Neural crest cell (in vitro differentiated cells): Measurements from ENCODE around the gene COL6A1. TPM values are rescaled to one million over a fixed set of nuclear protein-coding genes. Genes with fewer than 3 reads are reported as not detected.

ENCODE experiments used
- DNase-seq: peaks from one replicate; pipeline ENCODE4 v3.0.0; 2021; ENCODE audit warnings: low read depth, mixed read lengths, low spot score
- H3K27ac Mint-ChIP-seq: one replicate; pipeline ENCODE4 v1.8.0; 2021; ENCODE audit warnings: mild to moderate bottlenecking, mixed read lengths; ENCODE audit not compliant: unreplicated experiment
- H3K27me3 Mint-ChIP-seq: 2 replicates; pipeline ENCODE4 v1.8.0; 2021; ENCODE audit warnings: low read depth, mild to moderate bottlenecking, mixed read lengths
- H3K36me3 Mint-ChIP-seq: 2 replicates; pipeline ENCODE4 v1.8.0; 2021; ENCODE audit warnings: low read depth, mild to moderate bottlenecking, mixed read lengths
- H3K4me1 Mint-ChIP-seq: 2 replicates; pipeline ENCODE4 v1.8.0; 2021; ENCODE audit warnings: mixed read lengths
- H3K4me3 Mint-ChIP-seq: one replicate; pipeline ENCODE4 v1.8.0; 2021; ENCODE audit warnings: mild to moderate bottlenecking, mixed read lengths
- H3K9me3 Mint-ChIP-seq: 2 replicates; pipeline ENCODE4 v1.8.0; 2021; ENCODE audit warnings: mixed read lengths
- CTCF ChIP-seq: fragments of 200-600 bp; sonication (generic); conservative IDR thresholded peaks from 2 replicates; pipeline ENCODE4 v1.5.0; 2021; ENCODE audit warnings: antibody characterized with exemption, mild to moderate bottlenecking
- total RNA-seq: library from RNA; stranded (reverse); gene quantifications from 2 replicates; pipeline ENCODE4 v1.2.1, GENCODE V29; 2021

The COL6A1 gene
- total RNA-seq, 1 donor from 2014 or later = 120 TPM

DNA sequence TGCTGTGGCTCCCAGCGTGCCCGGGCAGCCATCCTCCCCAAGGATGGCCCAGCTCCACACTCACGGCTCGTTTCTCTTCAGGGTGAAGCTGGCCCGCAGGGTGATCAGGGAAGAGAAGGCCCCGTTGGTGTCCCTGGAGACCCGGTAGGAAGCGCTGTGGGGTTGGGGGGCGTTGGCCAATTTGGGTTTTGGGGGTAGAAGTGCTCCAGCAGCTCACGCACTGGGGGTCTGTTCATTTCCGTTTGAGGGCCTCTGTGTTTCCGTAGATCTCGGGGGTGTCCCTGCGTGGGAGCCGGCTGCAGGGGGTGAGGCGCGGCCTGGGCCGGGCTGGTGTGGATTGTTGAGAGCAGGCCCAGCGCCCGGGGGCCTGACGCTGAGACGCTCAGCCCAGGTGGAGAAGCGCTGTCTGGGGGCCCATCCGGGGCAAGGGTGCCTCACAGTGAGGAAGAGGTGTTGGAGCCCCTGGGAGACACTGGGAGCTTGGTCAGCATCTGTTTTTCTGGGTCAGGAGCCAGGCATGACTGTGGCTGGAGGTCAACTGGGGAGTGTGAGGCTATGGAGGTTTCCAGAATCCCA lies 12.6 kb downstream of the COL6A1 start:
- Mint-ChIP-seq H3K27ac (no peak overlapping the region), H3K36me3 (no peaks in the 10 kb centered on the region), H3K4me1 (no peaks in the 10 kb centered on the region), H3K27me3 (no peaks in the 10 kb centered on the region), H3K9me3 (no peaks in the 10 kb centered on the region), H3K4me3 (no peak overlapping the region)
- DNase-seq = no peak
- TF ChIP-seq CTCF = no peak

GRCh38 chr21:45994759-45995685 lies 13.5 kb downstream of the COL6A1 start:
- Mint-ChIP-seq H3K27me3 (no peaks in the 10 kb centered on the region), H3K4me3 (no peak overlapping the region), H3K9me3 (no peaks in the 10 kb centered on the region), H3K27ac (no peak overlapping the region), H3K36me3 (peaks cover 3% of the 10 kb centered on the region), H3K4me1 (no peaks in the 10 kb centered on the region)
- TF ChIP-seq CTCF = no peak
- no peak for DNase-seq

GRCh38 chr21:45995686-45996179 lies 14.2 kb downstream of the COL6A1 start:
- H3K4me3 Mint-ChIP-seq = no peak overlapping the region
- H3K36me3 Mint-ChIP-seq = peaks cover 3% of the 10 kb centered on the region
- no peaks in the 10 kb centered on the region for H3K27me3 Mint-ChIP-seq
- H3K27ac Mint-ChIP-seq = no peak overlapping the region
- DNase-seq = no peak
- no peak for TF ChIP-seq CTCF
- H3K4me1 Mint-ChIP-seq = no peaks in the 10 kb centered on the region
- no peaks in the 10 kb centered on the region for H3K9me3 Mint-ChIP-seq

- peak overlapping the region; percentile 88 for H3K27ac Mint-ChIP-seq
- H3K4me3 Mint-ChIP-seq = no peak overlapping the region
- no peak for DNase-seq
- peaks cover 3% of the 10 kb centered on the region for H3K36me3 Mint-ChIP-seq
- no peak for TF ChIP-seq CTCF
- no peaks in the 10 kb centered on the region for H3K27me3 Mint-ChIP-seq
- H3K9me3 Mint-ChIP-seq = no peaks in the 10 kb centered on the region
- H3K4me1 Mint-ChIP-seq = no peaks in the 10 kb centered on the region
Measured at GRCh38 chr21:45996311-45997204, 15.0 kb downstream of the COL6A1 start.

DNA sequence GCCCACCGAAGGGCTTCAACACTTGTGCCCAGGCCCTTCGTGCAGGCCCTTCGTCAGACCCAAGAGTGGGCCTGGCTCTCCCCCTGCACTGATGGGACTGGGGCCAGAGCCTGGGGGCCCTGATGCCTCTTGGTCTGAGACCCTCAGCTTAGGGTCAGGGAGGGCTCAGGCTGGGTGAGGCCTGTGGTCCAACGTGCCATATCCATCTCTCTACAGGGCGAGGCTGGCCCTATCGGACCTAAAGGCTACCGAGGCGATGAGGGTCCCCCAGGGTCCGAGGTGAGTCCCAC lies 15.6 kb downstream of the COL6A1 start:
- DNase-seq = no peak
- no peak for TF ChIP-seq CTCF
- peaks cover 3% of the 10 kb centered on the region for H3K36me3 Mint-ChIP-seq
- H3K9me3 Mint-ChIP-seq = no peaks in the 10 kb centered on the region
- no peaks in the 10 kb centered on the region for H3K4me1 Mint-ChIP-seq
- no peaks in the 10 kb centered on the region for H3K27me3 Mint-ChIP-seq
- H3K4me3 Mint-ChIP-seq = no peak overlapping the region
- no peak overlapping the region for H3K27ac Mint-ChIP-seq
